HepG2 (cell line): ENCODE measurements around the gene IL2RA. TPM values are rescaled to one million over a fixed set of nuclear protein-coding genes. Genes with fewer than 3 reads are reported as not detected.

Experiments
- AGO1 ChIP-seq: fragments of 200-400 bp; formaldehyde crosslinking; IDR thresholded peaks from 2 replicates; pipeline ENCODE4 v1.6.1; 2017; ENCODE audit warnings: mild to moderate bottlenecking, low read depth, low read length, moderate library complexity; ENCODE audit not compliant: poor library complexity, severe bottlenecking
- CTCF ChIP-seq: sonication (generic); formaldehyde crosslinking; IDR thresholded peaks from 2 replicates; pipeline ENCODE4 v1.5.0; 2020; ENCODE audit warnings: mild to moderate bottlenecking, missing genetic modification reagents, moderate library complexity
- EED ChIP-seq: sonication (generic); formaldehyde crosslinking; IDR thresholded peaks from 2 replicates; pipeline ENCODE4 v1.5.0; 2020; ENCODE audit warnings: mild to moderate bottlenecking, missing genetic modification reagents
- EP300 ChIP-seq, 3 experiments: sonication (generic) in 1 of 3; formaldehyde crosslinking in 1 of 3; IDR thresholded peaks; 2 replicates each; pipeline versions ENCODE4 v1.5.1 to v1.6.1; 2011 to 2020; ENCODE audit warnings: low read depth in 2 of 3, low read length in 2 of 3, borderline replicate concordance in 1 of 3, improper control_type of control experiment in 1 of 3, mild to moderate bottlenecking in 1 of 3, missing genetic modification reagents in 1 of 3, moderate library complexity in 1 of 3
- ERF ChIP-seq: IDR thresholded peaks from 2 replicates; pipeline ENCODE4 v1.6.1; 2018; ENCODE audit warnings: missing biosample characterization, missing genetic modification reagents
- HMGXB4 ChIP-seq, 2 experiments: sonication (generic) in 1 of 2; formaldehyde crosslinking in 1 of 2; IDR thresholded peaks; 2 replicates each; pipeline versions ENCODE4 v1.4.0 to v1.6.1; 2018 to 2020; ENCODE audit warnings: missing genetic modification reagents in 2 of 2, borderline replicate concordance in 1 of 2, low read depth in 1 of 2, mild to moderate bottlenecking in 1 of 2, missing biosample characterization in 1 of 2
- KDM5A ChIP-seq: fragments of 200-600 bp; sonication (generic); IDR thresholded peaks from 2 replicates; pipeline ENCODE4 v1.7.0; 2018; ENCODE audit warnings: antibody characterized with exemption, mild to moderate bottlenecking, low read length, borderline replicate concordance
- KLF16 ChIP-seq, 2 experiments: sonication (generic) in 1 of 2; formaldehyde crosslinking in 1 of 2; IDR thresholded peaks; 2 replicates each; pipeline versions ENCODE4 v1.6.1 to v1.8.0; 2016 to 2023; ENCODE audit warnings: missing genetic modification reagents in 2 of 2, missing compliant biosample characterization in 1 of 2
- MXD3 ChIP-seq: IDR thresholded peaks from 2 replicates; pipeline ENCODE4 v1.6.1; 2016; ENCODE audit warnings: mild to moderate bottlenecking, missing biosample characterization, missing genetic modification reagents
- NR2C2 ChIP-seq: sonication (generic); formaldehyde crosslinking; IDR thresholded peaks from 2 replicates; pipeline ENCODE4 v1.4.0; 2020; ENCODE audit warnings: missing genetic modification reagents, mild to moderate bottlenecking, moderate library complexity, borderline replicate concordance
- PATZ1 ChIP-seq: sonication (generic); formaldehyde crosslinking; IDR thresholded peaks from 2 replicates; pipeline ENCODE4 v1.4.0; 2020; ENCODE audit warnings: missing genetic modification reagents
- RCOR2 ChIP-seq: IDR thresholded peaks from 2 replicates; pipeline ENCODE4 v1.6.1; 2016; ENCODE audit warnings: missing biosample characterization, missing genetic modification reagents
- RXRA ChIP-seq: sonication (generic); formaldehyde crosslinking; IDR thresholded peaks from 2 replicates; pipeline ENCODE4 v1.5.1; 2020; ENCODE audit warnings: missing genetic modification reagents
- SMAD9 ChIP-seq: sonication (generic); formaldehyde crosslinking; IDR thresholded peaks from 2 replicates; pipeline ENCODE4 v1.5.1; 2020; ENCODE audit warnings: mild to moderate bottlenecking, missing genetic modification reagents
- SSRP1 ChIP-seq: IDR thresholded peaks from 2 replicates; pipeline ENCODE4 v1.6.1; 2016; ENCODE audit warnings: control low read depth
- ZFP36L1 ChIP-seq: sonication (generic); formaldehyde crosslinking; IDR thresholded peaks from 2 replicates; pipeline ENCODE4 v1.8.0; 2022; ENCODE audit warnings: mild to moderate bottlenecking, missing genetic modification reagents, moderate library complexity
- ZNF503 ChIP-seq: sonication (generic); formaldehyde crosslinking; IDR thresholded peaks from 2 replicates; pipeline ENCODE4 v1.4.0; 2020; ENCODE audit warnings: missing genetic modification reagents
- ZNF678 ChIP-seq: sonication (generic); formaldehyde crosslinking; IDR thresholded peaks from 2 replicates; pipeline ENCODE4 v1.4.0; 2020; ENCODE audit warnings: mild to moderate bottlenecking, missing genetic modification reagents
- ZNF772 ChIP-seq: sonication (generic); formaldehyde crosslinking; IDR thresholded peaks from 2 replicates; pipeline ENCODE4 v1.5.0; 2020; ENCODE audit warnings: mild to moderate bottlenecking, missing genetic modification reagents
- ZNF788 ChIP-seq: sonication (generic); formaldehyde crosslinking; IDR thresholded peaks from 2 replicates; pipeline ENCODE4 v1.5.0; 2020; ENCODE audit warnings: mild to moderate bottlenecking, missing genetic modification reagents, borderline replicate concordance
- polyA plus RNA-seq, 8 experiments: library from polyadenylated mRNA; depleted of rRNA in 3 of 8; stranded (reverse) in 7 of 8; unstranded in 1 of 8; fragments of >200 nt; fragmentation: Illumina TruSeq in 4 of 8; extraction: Trizol in 4 of 8; gene quantifications; 2 replicates each; pipeline versions ENCODE4 v1.2.1 to v1.2.3, GENCODE V29; 2011 to 2016; ENCODE audit warnings: low read depth in 4 of 8, missing spikeins in 1 of 8, mixed read lengths in 1 of 8; ENCODE audit not compliant: insufficient read depth in 1 of 8
- total RNA-seq, 5 experiments: library from RNA; depleted of rRNA; stranded (reverse); fragments of >200 nt; fragmentation: Illumina TruSeq; extraction: Trizol; gene quantifications; 2 replicates each; pipeline ENCODE4 v1.2.3, GENCODE V29; 2016; ENCODE audit warnings: low read depth in 1 of 5

Gene IL2RA
- total and polyA plus RNA-seq, 2 of the 13 experiments (the other 11 are each of a cell fraction or from before 2014, with no cell fraction given): not detected

GRCh38 chr10:6088721-6089333 lies 26.7 kb upstream of the IL2RA start, which contains the start of gene RBM17 (continued):
- TF ChIP-seq ZNF788 (CRISPR knock-in tag): peak; percentile 77; the same call in 1 of the 2 replicates
- peak; percentile 96 for TF ChIP-seq CTCF (CRISPR knock-in tag)
- peak; percentile 84 for TF ChIP-seq ERF (CRISPR knock-in tag)
- peak; percentile 68 for TF ChIP-seq PATZ1 (CRISPR knock-in tag)
- TF ChIP-seq ZNF503 (CRISPR knock-in tag): 0 out of 2 replicates have a peak, but pooled peaks have one; percentile 61
- peak; percentile 96 to 99 for TF ChIP-seq HMGXB4 (CRISPR knock-in tag; IDR thresholded peaks at IDR 0.05; ENCODE audit: borderline replicate concordance in 1 of 2, low read depth in 1 of 2)
- TF ChIP-seq ZNF772: 0 out of 2 replicates have a peak, but pooled peaks have one; percentile 54
- peak in 1 of 2 experiments; percentile 43; a peak in 1 of 4 replicates for TF ChIP-seq EP300 (IDR thresholded peaks at IDR 0.05; ENCODE audit: low read depth in 2 of 2, low read length in 2 of 2)
- TF ChIP-seq EP300 (CRISPR knock-in tag; IDR thresholded peaks at IDR 0.05; ENCODE audit: borderline replicate concordance): no peak
- no peak for TF ChIP-seq AGO1
- no peak for TF ChIP-seq KDM5A
- peak; percentile 78; the same call in 1 of the 2 replicates for TF ChIP-seq SSRP1
- TF ChIP-seq RCOR2 (CRISPR knock-in tag): peak; percentile 66; the same call in 1 of the 2 replicates
- TF ChIP-seq NR2C2 (CRISPR knock-in tag): peak; percentile 77
- no peak for TF ChIP-seq ZNF678 (CRISPR knock-in tag)
- peak in 1 of 2 experiments; percentile 64; a peak in 1 of 4 replicates for TF ChIP-seq KLF16 (CRISPR knock-in tag; IDR thresholded peaks at IDR 0.05)
- no peak for TF ChIP-seq EED (CRISPR knock-in tag)
- TF ChIP-seq MXD3 (CRISPR knock-in tag): 0 out of 2 replicates have a peak, but pooled peaks have one; percentile 23
- TF ChIP-seq RXRA (CRISPR knock-in tag): peak; percentile 72
- TF ChIP-seq ZFP36L1 (CRISPR knock-in tag): peak; percentile 50; the same call in 1 of the 2 replicates
- no peak for TF ChIP-seq SMAD9 (CRISPR knock-in tag)
